GM23248 (cell line): ENCODE results near the gene WDR87.

Source experiments
- EZH2 ChIP-seq: fragments of 200-600 bp; sonication (generic); IDR thresholded peaks from 2 replicates; pipeline ENCODE4 v1.6.1; 2018; ENCODE audit warnings: antibody characterized with exemption, mild to moderate bottlenecking; ENCODE audit not compliant: insufficient read depth, poor library complexity, severe bottlenecking
- EZH2phosphoT487 ChIP-seq: fragments of 200-600 bp; sonication (generic); IDR thresholded peaks from 2 replicates; pipeline ENCODE4 v1.6.1; 2018; ENCODE audit warnings: antibody characterized with exemption, moderate library complexity, mild to moderate bottlenecking, low read depth; ENCODE audit not compliant: insufficient read depth

DNA sequence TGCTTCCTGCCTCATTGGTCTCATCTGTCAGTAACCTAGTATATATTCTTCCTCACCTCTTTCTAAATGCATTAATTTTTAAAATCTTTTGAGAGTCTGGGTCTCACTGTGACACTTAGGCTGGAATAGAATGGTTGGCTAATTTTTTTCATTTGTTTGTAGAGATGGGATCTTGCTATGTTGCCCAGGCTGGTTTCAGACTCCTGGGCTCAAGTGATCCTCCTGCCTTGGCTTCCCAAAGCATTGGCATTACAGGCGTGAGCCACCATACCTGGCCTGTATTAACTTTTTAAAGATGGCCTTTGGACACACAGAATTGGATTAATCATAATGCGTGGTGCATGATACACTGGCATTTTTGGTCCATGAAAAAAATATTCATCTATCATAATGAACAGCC lies 30.5 kb upstream of the WDR87 start:
- TF ChIP-seq EZH2phosphoT487 (no peak), EZH2 (no peak)
